Fibroblast of lung (primary cell): Measurements from ENCODE around the gene MAST2.
A peak's percentile ranks its signal among the peaks of the same experiment; 100 is the strongest.

ENCODE experiments used
- EZH2 ChIP-seq: IDR thresholded peaks from 2 replicates; pipeline ENCODE4 v1.5.1; 2012; ENCODE audit warnings: low read length, control low read depth, mild to moderate bottlenecking; ENCODE audit errors: missing control alignments
- TF ChIP-seq, protein P1 (sequence below), 2 donors: IDR thresholded peaks in 1 of 2; conservative IDR thresholded peaks in 1 of 2; 1 replicate in 1 of 2; 2 replicates in 1 of 2; pipeline ENCODE4 v1.5.1; 2011 to 2012; ENCODE audit warnings: low read length in 2 of 2, control low read depth in 1 of 2, inconsistent platforms in 1 of 2, low read depth in 1 of 2, mild to moderate bottlenecking in 1 of 2

DNA sequence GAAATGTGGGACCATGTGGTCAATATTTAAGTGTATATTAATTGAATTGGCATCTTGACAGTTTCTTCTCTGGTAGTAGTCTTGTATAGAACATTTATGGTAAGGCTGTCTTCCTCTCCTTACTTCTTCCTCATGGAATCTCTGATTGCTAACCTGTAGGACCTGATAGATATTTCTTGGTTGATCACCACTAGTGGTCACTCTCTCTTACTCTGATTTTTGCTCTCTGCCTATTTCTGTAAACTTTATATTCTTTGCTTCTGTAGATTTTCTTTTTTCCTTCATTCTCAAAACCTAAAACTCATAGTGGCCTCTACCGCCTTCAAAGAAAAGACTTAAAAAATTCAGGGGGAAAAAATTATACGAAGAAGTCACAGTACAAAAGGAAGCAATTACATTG, 21.2 kb downstream of the MAST2 start:
- TF ChIP-seq, protein P1, sequence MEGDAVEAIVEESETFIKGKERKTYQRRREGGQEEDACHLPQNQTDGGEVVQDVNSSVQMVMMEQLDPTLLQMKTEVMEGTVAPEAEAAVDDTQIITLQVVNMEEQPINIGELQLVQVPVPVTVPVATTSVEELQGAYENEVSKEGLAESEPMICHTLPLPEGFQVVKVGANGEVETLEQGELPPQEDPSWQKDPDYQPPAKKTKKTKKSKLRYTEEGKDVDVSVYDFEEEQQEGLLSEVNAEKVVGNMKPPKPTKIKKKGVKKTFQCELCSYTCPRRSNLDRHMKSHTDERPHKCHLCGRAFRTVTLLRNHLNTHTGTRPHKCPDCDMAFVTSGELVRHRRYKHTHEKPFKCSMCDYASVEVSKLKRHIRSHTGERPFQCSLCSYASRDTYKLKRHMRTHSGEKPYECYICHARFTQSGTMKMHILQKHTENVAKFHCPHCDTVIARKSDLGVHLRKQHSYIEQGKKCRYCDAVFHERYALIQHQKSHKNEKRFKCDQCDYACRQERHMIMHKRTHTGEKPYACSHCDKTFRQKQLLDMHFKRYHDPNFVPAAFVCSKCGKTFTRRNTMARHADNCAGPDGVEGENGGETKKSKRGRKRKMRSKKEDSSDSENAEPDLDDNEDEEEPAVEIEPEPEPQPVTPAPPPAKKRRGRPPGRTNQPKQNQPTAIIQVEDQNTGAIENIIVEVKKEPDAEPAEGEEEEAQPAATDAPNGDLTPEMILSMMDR (conservative IDR thresholded peaks at IDR 0.05 in 1 of 2, IDR thresholded peaks at IDR 0.05 in 1 of 2; ENCODE audit: low read depth in 1 of 2, low read length in 2 of 2), result peak in 1 of 2 donors; percentile 22
- no peak for TF ChIP-seq EZH2
